Cerebellar cortex (tissue), 1 donor: ENCODE measurements around the gene C19orf81.

Experiments
- DNase-seq: peaks from one replicate; pipeline ENCODE4 v3.0.0-alpha.2; 2015; ENCODE audit warnings: low spot score

Gene C19orf81

DNA sequence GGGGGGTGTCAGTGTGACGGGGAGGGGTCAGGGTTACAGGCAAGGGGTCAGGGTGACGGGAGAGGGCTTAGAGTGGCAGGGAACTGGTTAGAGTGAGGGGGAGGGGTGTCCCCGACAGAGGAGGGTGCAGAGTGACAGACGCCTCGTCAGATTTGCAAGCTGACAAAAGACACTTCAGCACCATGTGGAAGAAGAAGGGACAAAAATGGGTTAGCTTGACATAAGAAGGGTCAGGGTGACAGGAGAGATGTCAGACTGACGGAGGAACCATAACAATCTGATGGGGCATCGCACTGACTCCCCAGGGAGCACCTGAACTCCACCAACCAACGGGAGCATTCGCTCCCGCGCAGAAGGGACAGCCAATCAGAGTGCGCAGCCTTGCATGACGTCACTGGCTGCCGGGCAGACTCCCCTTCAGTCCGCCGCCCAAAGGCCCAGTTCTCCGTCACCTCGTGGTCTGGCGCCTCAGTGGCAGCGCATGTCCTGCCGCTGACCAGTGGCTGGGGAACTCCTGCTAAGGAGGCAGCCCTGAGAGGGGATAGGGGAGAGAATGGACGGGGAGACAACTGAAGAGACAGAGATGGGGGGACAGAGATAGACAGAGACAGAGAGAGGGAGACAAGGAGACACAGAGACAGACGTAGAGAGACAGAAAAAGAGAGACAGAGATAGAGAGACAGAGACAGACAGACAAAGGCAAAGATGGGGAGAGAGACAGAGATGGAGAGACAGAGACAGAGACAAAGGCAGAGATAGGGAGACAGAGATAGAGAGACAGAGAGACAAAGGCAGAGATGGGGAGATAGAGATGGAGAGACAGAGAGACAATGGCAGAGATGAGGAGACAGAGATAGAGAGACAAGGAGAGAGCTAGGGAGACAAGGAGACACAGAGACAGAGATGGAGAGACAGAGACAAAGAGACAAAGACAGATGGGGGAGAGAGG lies 30.2 kb downstream of the C19orf81 start:
- DNase-seq: peak; percentile 94

GRCh38 chr19:50686310-50687032 lies 37.2 kb downstream of the C19orf81 start:
- no peak for DNase-seq

GRCh38 chr19:50688766-50689165 lies 39.5 kb downstream of the C19orf81 start:
- no peak for DNase-seq

DNA sequence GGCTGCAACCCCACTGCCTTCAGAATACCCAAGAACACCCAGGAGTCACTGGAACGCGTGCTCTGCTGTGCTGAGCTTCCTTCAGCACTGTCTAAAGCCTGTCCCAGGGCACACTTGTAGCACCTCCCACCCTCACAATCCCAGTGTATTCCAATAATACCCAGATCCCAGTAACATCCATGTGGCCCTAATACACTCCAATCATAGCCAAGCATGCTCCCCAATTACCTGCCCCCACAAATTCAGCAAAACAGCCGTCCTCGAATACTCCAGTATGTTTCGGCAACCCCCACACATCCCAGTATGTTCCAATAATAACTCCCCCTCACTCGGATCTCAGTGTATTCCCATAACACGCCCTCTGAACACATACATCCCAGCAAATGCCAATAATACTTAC lies 41.2 kb downstream of the C19orf81 start:
- no peak for DNase-seq

- no peak for DNase-seq
Measured at GRCh38 chr19:50693064-50693975, 44.1 kb downstream of the C19orf81 start.

GRCh38 chr19:50694815-50695145 lies 45.5 kb downstream of the C19orf81 start:
- no peak for DNase-seq

- DNase-seq: peak; percentile 71
Measured at GRCh38 chr19:50695251-50696093, 46.2 kb downstream of the C19orf81 start.

- DNase-seq: no peak
Measured at GRCh38 chr19:50696094-50696483, 46.8 kb downstream of the C19orf81 start.

DNA sequence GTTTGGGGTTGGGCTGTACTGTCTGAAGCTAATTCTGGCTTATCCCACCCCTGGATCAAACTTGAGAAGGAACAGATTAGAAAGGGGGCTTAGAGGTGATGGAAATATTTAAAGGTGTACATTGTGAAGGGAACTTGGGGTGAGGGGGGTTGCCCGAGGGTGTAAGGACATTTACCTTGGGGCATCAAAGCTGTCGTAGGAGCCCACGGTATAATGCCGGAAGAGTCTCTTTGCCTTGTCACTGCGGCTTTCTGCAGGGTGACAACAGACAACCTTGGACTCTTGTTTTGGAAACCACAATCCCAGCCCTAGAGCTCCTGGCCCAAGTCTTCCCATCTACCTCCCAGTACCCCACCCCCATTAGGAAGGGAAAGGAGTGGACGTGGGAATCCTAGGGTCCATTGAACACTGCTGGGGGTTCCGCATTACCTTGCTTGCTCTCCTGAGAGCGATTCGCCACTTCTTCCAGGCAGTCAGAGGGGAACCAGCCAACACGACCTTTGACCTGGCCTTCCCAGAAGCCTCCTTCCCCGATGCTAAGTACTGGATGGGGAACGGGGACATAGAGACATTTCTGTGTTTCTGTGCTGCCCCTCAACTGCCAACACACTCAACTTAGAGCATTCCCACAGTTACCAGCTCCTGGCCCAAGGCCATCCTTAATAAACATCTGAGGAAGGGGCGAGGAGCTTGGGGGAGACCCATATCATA lies 48.3 kb downstream of the C19orf81 start:
- no peak for DNase-seq

DNA sequence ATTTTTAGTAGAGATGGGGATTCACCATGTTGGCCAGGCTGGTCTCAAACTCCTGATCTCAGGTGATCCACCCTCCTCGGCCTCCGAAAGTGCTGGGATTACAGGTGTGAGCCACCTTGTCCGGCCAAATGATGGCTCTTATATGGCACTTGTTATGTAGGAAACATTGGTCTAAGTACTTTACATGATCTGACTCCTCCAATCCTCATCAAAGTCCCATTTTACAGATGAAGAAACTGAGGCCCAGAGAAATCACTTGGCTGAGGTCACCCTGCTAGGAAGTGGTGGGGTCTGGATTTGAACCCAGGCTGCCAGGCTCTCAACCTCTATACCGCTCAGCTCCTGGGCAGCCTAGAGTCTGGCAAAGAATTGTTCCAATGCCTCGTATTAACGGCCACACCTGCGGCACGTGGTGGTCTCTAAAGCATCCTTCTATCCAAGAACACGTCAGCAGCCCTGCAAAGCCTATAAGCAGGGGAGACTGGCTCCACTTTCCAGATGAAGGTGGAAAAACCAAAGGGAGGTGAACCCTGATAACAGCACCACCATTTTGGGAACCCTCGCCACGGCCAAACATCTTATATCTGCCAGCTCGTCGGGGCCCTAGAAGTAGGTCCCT lies 52.2 kb downstream of the C19orf81 start:
- DNase-seq: no peak

GRCh38 chr19:50702158-50702870 lies 53.1 kb downstream of the C19orf81 start:
- no peak for DNase-seq

DNA sequence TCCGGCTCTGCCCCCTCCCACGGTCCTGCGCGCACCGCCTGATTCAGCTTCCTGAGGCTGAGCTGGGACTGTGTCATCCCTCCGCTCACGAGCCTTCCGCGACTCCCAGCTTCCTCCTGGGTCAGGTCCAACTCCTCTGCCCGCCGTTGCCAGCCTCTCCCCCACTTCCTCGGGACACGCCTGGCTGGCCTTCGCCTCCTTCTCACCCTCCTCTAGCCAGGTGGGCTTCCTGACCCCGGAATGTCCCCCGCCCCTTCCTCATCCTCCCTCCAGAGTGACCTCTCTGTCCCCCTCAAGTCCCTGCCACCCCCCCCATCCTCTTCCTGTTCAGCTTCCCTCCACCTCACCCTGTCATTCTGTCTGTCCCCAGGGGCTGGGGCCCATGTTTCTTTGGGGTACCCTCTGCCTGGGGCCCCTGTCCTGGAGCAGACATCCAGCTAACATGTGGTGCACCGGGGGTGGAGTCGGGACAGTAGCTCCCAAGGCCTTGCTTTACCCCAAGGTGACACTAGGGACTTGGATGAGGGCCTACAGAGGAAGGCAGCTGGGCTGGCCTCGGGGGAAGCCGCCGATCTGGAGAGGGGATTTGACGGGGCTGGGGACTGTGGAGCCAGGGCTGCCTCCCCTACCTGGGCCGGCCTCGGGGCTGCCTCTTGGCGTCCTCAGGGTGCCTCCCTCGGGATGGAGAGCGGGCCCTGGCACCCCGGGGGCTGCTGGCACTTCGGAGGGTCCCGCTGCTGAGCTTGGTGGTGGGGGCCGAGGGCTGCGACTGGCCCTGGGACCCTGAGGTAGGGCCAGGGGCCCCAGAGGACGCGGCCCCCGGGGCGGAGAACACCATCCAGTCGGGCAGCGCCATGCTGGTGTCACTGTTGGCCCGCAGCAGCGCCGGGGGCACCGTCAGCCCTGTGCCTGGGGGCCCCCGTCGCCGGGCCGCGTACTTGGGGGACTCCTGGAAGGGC lies 53.9 kb downstream of the C19orf81 start:
- no peak for DNase-seq

DNA sequence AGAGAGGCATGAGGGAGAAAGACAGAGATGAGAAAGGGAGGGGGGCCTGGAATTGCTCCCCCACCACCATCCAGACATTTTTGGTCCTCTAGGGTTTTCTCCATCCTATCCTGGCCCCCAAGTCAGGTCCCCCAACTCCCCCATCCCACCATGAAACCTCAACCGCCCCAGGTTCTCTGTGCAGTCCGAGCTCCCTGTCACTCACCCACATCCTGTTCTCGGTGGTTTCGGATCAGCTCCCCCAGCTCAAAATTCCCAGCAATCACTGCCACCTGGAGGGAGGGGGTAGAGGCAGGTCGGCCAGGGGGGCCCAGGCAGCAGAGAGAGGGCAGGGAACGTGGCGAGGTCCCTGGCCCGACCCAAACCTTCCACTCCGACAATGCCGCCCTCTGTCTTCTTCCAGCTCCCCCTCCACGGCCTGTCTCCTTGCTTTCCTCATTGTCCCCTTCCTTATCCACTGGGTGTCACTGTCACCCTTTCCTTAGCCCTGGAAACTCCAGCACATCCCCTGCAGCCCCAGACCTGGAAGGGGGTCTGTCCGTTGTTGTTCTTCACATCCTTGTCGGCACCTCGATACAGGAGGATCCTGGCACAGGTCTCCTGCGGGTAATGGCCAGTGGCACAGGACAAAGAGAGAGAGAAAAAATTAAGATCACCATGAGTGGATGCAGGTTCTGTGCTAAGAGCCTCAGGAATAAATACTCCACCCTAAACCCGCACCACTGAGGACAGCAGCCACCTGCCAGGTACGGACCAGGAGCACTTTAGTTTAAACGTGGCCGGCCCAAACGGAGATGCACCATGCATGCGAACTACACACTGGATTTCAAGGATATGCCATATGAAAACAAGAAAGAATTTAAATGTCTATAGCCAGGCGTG lies 54.9 kb downstream of the C19orf81 start:
- peak; percentile 54 for DNase-seq

GRCh38 chr19:50705422-50706019 lies 56.3 kb downstream of the C19orf81 start:
- peak; percentile 75 for DNase-seq

DNA sequence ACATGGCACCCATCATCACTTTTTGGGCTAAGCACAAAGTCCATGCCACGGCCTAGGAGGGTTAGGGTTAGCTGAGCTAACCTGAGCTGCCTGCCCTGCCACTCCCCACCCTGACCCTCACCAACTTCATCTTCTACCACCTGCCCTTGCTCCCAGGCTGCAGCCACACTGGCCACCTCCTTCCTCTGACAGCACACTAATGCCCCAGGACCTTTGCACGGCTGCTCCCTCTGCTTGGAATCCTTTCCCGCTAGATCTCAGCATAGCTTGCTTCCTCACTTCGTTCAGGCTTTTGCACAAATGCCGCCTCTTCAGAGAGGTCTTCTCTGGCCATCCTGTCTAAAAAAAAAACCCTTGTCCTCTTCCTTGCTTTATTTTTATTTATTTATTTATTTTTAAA lies 57.1 kb downstream of the C19orf81 start:
- no peak for DNase-seq

DNA sequence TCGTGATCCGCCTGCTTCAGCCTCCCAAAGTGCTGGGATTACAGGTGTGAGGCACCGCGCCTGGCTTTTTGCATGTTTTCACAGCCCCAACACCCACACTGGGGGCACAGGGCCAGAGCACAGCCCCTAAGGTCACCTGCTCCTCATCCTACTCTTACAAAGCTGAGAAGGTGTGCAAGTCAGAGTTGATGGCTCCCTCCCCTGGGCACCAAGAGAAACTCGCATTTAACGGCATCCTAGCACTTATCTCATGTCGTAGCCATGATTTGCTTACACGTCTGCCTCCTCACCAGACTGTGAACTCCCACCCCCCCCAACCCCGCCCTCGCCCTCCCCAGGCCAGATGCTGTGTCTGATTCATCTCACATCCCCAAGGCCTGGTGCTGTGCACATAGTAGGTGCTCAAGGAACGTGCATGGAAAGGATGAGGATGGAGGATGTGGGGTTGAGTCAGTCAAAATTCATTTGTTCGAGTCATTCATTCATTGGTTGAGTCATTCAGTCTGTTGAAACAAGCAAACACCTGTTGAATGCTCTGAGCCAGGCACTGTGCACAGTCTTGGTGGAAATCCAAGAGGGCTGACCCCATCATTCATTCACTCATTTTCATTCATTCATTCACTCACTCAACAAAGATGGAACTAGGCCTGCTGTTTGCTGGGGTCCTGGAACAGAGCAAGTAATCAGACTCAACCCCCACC lies 59.1 kb downstream of the C19orf81 start:
- DNase-seq: no peak
